ENCODE measurements around the gene GAST.

Gene GAST

DNA sequence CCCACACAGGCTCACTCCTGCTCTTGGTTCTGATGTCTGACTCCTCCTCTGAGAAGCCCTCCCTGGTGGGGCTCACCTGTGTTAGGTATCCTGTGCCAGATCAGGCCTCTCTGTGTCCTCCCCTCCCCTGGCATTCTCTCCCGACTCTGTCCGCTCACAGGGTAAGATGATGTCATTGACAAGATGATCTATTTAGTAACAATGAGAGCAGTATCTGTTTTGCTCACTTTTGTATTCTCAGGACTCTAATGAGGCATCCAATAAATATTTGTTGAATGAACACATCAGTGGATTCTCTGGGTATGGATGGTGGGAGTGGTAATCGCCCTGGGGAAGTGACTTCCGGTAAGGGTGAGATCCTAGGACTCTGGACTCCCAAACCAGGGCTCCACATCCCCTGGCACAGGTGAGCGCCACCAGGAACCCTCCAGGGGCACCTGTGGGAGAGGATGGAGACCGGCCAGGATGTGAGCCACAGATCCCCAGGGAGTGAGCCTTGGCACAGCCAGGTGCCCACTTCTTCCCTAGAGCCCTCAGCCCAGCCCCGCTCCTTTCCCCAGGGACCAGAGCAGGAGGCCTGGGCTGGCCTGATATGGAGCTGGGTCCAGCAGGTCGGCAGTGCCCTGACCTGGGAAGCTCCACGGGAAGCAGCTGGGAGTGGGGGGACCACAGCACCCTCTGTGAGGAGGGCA is 27.7 kb downstream of the GAST start:
- DNase-seq (ENCODE audit: low read depth), result no peak

DNA sequence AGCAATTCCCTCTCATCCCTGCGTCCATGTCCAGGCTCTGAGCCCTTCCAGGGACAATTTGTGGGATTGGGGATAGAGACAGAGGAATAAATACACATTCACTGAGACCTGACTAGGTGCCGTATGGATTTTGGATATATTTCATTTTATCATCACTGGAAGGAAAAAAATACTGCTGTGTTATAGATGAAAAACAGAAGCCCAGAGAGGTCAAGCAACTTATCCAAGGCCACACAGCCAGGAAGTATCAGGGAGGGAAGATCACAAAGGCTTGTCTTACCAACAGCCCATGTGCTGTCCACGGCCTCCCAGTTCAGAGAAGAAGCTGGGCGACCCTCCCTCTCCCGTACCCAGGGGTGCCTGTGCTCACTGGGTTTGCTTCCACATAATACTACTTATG is 28.4 kb downstream of the GAST start:
- DNase-seq (ENCODE audit: low read depth), result no peak

DNA sequence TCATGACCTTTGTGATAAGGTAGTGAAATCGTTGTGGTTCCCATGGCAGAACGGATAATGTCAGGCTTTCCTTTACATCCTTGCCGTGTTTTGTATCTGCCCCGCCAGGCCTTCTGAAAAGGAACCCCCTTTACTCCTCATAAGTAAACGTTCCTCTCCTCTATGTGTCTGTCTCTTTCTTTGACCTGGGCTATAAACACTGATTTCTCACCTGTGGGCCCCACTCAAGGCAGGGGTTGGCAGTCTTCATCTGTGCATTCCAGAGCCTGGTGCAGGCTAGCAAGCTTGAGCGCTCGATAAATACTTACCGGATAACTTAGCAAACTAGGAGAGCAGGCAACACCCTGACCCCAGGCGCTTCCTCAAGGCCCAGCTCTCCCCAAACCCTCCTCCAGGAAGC is 29.6 kb downstream of the GAST start:
- DNase-seq (ENCODE audit: low read depth), result no peak

- DNase-seq (ENCODE audit: low read depth), result no peak
These were observed 36.1 kb downstream of the GAST start for GRCh38 chr17:41748275-41748674.

- DNase-seq (ENCODE audit: low read depth), result no peak
These were observed 38.7 kb downstream of the GAST start for GRCh38 chr17:41750862-41751261.

- no peak for DNase-seq (ENCODE audit: low read depth)
These were observed 39.2 kb downstream of the GAST start for GRCh38 chr17:41751288-41751687.

DNA sequence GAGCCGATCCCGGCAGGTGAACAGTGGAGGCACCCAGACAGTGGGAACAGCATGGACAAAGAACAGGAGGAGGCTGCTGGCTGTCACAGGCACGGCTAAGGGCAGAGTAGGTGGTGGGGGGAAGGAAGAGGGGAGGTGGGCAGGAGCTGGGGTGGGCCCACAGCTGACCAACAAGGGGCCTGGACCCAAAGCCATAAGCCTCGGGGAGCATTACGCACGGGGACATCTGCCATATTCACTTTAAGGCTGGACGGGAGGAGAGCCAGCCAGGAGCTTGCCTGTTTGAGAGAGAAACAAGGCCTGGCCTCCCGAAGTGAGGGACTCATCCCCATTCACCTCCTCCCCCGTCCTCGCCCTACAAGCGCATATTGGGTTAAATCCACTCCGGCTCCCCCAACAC is 41.9 kb downstream of the GAST start:
- no peak for DNase-seq (ENCODE audit: low read depth)

DNA sequence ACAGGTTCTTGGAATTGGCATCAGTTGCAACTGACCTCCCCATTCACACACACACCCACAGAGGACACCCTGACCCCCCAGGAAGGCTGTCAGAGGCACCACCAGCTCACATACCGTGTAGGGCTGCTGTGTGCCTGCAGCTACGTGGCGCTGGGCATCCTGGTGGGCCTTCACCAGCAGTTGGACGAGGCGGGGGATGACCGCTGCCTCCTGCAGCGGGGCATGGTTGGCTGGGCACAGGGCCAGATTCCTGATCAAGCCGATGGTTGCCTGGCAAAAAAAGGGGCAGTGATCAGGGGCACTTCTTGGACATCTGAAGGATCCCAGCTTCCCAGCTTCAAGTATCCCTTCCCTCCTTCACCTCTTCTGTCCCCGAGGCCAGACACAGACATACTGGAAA is 46.5 kb downstream of the GAST start:
- DNase-seq (ENCODE audit: low read depth), result no peak

- DNase-seq (ENCODE audit: low read depth), result no peak
These were observed 48.7 kb downstream of the GAST start for GRCh38 chr17:41760878-41761277.

DNA sequence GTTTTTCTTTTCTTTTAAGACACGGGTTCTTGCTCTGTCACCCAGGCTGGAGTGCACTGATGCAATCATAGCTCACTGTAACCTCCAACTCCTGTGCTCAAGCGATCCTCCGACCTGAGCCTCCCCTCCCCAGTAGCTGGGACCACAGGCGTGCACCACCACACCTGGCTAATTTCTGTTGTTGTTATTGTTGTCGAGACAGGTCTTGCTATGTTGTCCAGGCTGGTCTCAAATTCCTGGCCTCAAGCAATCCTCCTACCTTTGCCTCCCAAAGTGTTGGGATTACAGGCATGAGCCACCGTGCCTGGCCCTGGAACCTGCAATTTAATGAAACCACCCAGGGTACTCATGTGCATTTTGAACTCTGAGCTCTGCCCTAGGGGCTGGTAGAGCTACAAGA is 50.3 kb downstream of the GAST start:
- DNase-seq (ENCODE audit: low read depth), result no peak

- DNase-seq (ENCODE audit: low read depth), result no peak
These were observed 50.7 kb downstream of the GAST start for GRCh38 chr17:41762841-41763240.

DNA sequence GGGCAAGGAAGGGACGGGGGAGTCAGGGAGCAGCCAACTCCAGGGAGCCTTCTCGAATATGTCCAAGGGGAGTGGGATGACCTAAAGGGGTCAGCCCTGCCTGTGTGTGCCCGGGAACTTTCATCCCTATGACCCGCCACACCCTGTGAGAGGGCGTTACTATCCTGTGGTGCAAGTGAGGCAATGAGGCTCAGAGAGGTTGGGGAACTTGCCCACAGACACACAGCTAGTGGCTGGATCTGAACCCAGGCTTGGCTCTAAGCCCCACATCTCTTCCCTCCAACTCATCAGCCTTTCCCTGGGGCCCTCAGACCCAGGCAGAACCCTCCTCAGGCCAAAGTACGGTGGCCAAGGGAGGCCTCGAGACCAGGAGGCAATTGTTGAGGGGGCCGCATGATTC is 51.2 kb downstream of the GAST start:
- no peak for DNase-seq (ENCODE audit: low read depth)
